Thyroid gland (tissue), 4 donors: ENCODE data around the gene NBDY. TPM values are rescaled to one million over a fixed set of nuclear protein-coding genes. Genes with fewer than 3 reads are reported as not detected.
"Not testable (repeated sequence)": the region's sequence is repeated elsewhere in the genome, so short reads cannot be mapped to it uniquely, and the experiment has no call there.

ENCODE experiments used
- DNase-seq, 2 donors: peaks; one replicate each; pipeline ENCODE4 v3.0.0-alpha.2; 2019
- H3K27ac ChIP-seq, 3 donors: fragments of 200-600 bp; sonication (generic); 1 replicate in 2 of 3; 2 replicates in 1 of 3; pipeline ENCODE4 v1.5.1; 2016 to 2019; ENCODE audit warnings: mild to moderate bottlenecking in 1 of 3, moderate library complexity in 1 of 3
- H3K27me3 ChIP-seq: fragments of 200-600 bp; sonication (generic); one replicate; pipeline ENCODE4 v1.5.1; 2019
- H3K36me3 ChIP-seq, 2 donors: fragments of 200-600 bp; sonication (generic); one replicate each; pipeline ENCODE4 v1.5.1; 2016 to 2019
- H3K4me1 ChIP-seq, 2 donors: fragments of 200-600 bp; sonication (generic); one replicate each; pipeline ENCODE4 v1.5.1; 2017 to 2019
- H3K4me3 ChIP-seq, 3 donors: fragments of 200-600 bp; sonication (generic); replicated peaks in 1 of 3; 1 replicate in 2 of 3; 2 replicates in 1 of 3; pipeline ENCODE4 v1.5.1; 2016; ENCODE audit warnings: mild to moderate bottlenecking in 1 of 3
- H3K9me3 ChIP-seq: fragments of 200-600 bp; sonication (generic); one replicate; pipeline ENCODE4 v1.5.1; 2017
- CTCF ChIP-seq, 6 experiments: fragments of 200-600 bp in 3 of 6; fragments of 450-650 bp in 3 of 6; sonication (generic) in 3 of 6; IDR thresholded peaks; one replicate each; pipeline ENCODE4 v1.5.1; 2016 to 2019; ENCODE audit warnings: antibody characterized with exemption in 6 of 6, mild to moderate bottlenecking in 2 of 6, inconsistent platforms in 1 of 6, moderate library complexity in 1 of 6
- POLR2A ChIP-seq, 2 donors: fragments of 450-650 bp; IDR thresholded peaks; one replicate each; pipeline ENCODE4 v1.6.1; 2017; ENCODE audit warnings: antibody characterized with exemption in 2 of 2, mild to moderate bottlenecking in 2 of 2, moderate library complexity in 1 of 2
- WGBS, 2 donors: methylation state at CpG; one replicate each; pipeline ENCODE4 v1.1.5; 2017; 5-methylcytosine and 5-hydroxymethylcytosine counted together
- intact Hi-C: fragments of 100-400 bp; cut with DNase I; formaldehyde crosslinking; loops from one replicate; pipeline ENCODE4 v1.15.1; 2023
- total RNA-seq, 4 donors: library from RNA; depleted of rRNA; stranded (reverse); fragments of >200 nt; gene quantifications; one replicate each; pipeline ENCODE4 v1.2.3, GENCODE V29; 2016

The NBDY gene
- total RNA-seq, 4 donors from 2014 or later = 14.7 to 35.7 (median 17.2) TPM

GRCh38 chrX:56746996-56747395, 18.0 kb downstream of the NBDY start:
- DNase-seq = no peak
- WGBS, 2 donors = 95 to 100% methylated on average over 1 of the region's 1 CpG
- H3K9me3 ChIP-seq = no peaks in the 10 kb centered on the region
- no peak for TF ChIP-seq POLR2A (IDR thresholded peaks at IDR 0.05)
- no peak for TF ChIP-seq CTCF (IDR thresholded peaks at IDR 0.05)
- H3K36me3 ChIP-seq = no peaks in the 10 kb centered on the region
- H3K27me3 ChIP-seq = no peaks in the 10 kb centered on the region
- no peaks in the 10 kb centered on the region for H3K4me1 ChIP-seq
- H3K27ac ChIP-seq = no peak overlapping the region
- no peak overlapping the region for H3K4me3 ChIP-seq
- intact Hi-C loops = no loop called here

GRCh38 chrX:56751071-56751470, 22.0 kb downstream of the NBDY start:
- Histone ChIP-seq H3K4me1 (no peaks in the 10 kb centered on the region), H3K36me3 (no peaks in the 10 kb centered on the region), H3K27me3 (no peaks in the 10 kb centered on the region), H3K27ac (no peak overlapping the region), H3K9me3 (no peaks in the 10 kb centered on the region), H3K4me3 (no peak overlapping the region)
- no peak for DNase-seq
- intact Hi-C loops = no loop called here
- TF ChIP-seq POLR2A (IDR thresholded peaks at IDR 0.05) (no peak), CTCF (IDR thresholded peaks at IDR 0.05) (no peak)

- Histone ChIP-seq H3K36me3 (no peaks in the 10 kb centered on the region), H3K27me3 (no peaks in the 10 kb centered on the region), H3K27ac (no peak overlapping the region), H3K4me1 (no peaks in the 10 kb centered on the region), H3K4me3 (no peak overlapping the region), H3K9me3 (no peaks in the 10 kb centered on the region)
- intact Hi-C loops = no loop called here
- TF ChIP-seq POLR2A (IDR thresholded peaks at IDR 0.05) (no peak), CTCF (IDR thresholded peaks at IDR 0.05) (no peak)
- no peak for DNase-seq
- 92 to 94% methylated on average over 7 of the region's 7 CpGs for WGBS, 2 donors
Measured at GRCh38 chrX:56757327-56757726, 28.3 kb downstream of the NBDY start.

GRCh38 chrX:56758456-56758855, 29.4 kb downstream of the NBDY start:
- H3K9me3 ChIP-seq = no peaks in the 10 kb centered on the region
- intact Hi-C loops = no loop called here
- no peak overlapping the region for H3K27ac ChIP-seq
- H3K4me1 ChIP-seq = no peaks in the 10 kb centered on the region
- DNase-seq = no peak
- no peaks in the 10 kb centered on the region for H3K36me3 ChIP-seq
- no peaks in the 10 kb centered on the region for H3K27me3 ChIP-seq
- 83 to 88% methylated on average over 2 to 4 of the region's 4 CpGs for WGBS, 2 donors
- no peak overlapping the region for H3K4me3 ChIP-seq
- TF ChIP-seq CTCF (IDR thresholded peaks at IDR 0.05) = no peak
- TF ChIP-seq POLR2A (IDR thresholded peaks at IDR 0.05) = no peak

- H3K4me3 ChIP-seq = no peak overlapping the region
- TF ChIP-seq CTCF (IDR thresholded peaks at IDR 0.05) = no peak
- TF ChIP-seq POLR2A (IDR thresholded peaks at IDR 0.05) = no peak
- no peak overlapping the region for H3K27ac ChIP-seq
- no peaks in the 10 kb centered on the region for H3K9me3 ChIP-seq
- intact Hi-C loops = no loop called here
- H3K36me3 ChIP-seq = no peaks in the 10 kb centered on the region
- peaks cover 3% of the 10 kb centered on the region in 2 donors for H3K4me1 ChIP-seq
- H3K27me3 ChIP-seq = no peaks in the 10 kb centered on the region
- no peak for DNase-seq
- WGBS, 2 donors = 80 to 94% methylated on average over 2 of the region's 7 CpGs
Measured at GRCh38 chrX:56759736-56760409, 30.8 kb downstream of the NBDY start.

- H3K36me3 ChIP-seq, H3K27me3 ChIP-seq, H3K4me3 ChIP-seq, DNase-seq, intact Hi-C loops, H3K9me3 ChIP-seq, H3K27ac ChIP-seq: not testable (repeated sequence)
- peaks cover 8 to 10% of the 10 kb centered on the region in 2 donors for H3K4me1 ChIP-seq
- 93 to 96% methylated on average over 15 of the region's 15 CpGs for WGBS, 2 donors
Measured at GRCh38 chrX:56760410-56761124, 31.5 kb downstream of the NBDY start.
